Uterus (tissue), 2 donors: ENCODE measurements around the gene RNF144B.

Source experiments
- CTCF ChIP-seq, 4 experiments: fragments of 200-600 bp in 2 of 4; fragments of 450-650 bp in 2 of 4; sonication (generic) in 2 of 4; IDR thresholded peaks; one replicate each; pipeline ENCODE4 v1.5.1; 2016 to 2019; ENCODE audit warnings: antibody characterized with exemption in 4 of 4, mild to moderate bottlenecking in 2 of 4, moderate library complexity in 1 of 4
- POLR2A ChIP-seq, 2 donors: fragments of 450-650 bp; IDR thresholded peaks; one replicate each; pipeline ENCODE4 v1.6.1; 2016; ENCODE audit warnings: antibody characterized with exemption in 2 of 2, mild to moderate bottlenecking in 1 of 2, moderate library complexity in 1 of 2

GRCh38 chr6:18360188-18360587 lies 27.0 kb upstream of the RNF144B start:
- TF ChIP-seq CTCF (IDR thresholded peaks at IDR 0.05) = no peak
- no peak for TF ChIP-seq POLR2A (IDR thresholded peaks at IDR 0.05)
